Measurements from ENCODE around the gene FUT8.

The FUT8 gene

GRCh38 chr14:65476273-65476941 is 63.9 kb downstream of the FUT8 start:
- no peaks in the 10 kb centered on the region for H3K27me3 ChIP-seq (ENCODE audit: control insufficient read depth in 1 of 2, insufficient read depth in 2 of 2, low read length in 2 of 2)
- no peak overlapping the region for H3K9ac ChIP-seq (ENCODE audit: low read length in 2 of 2)
- H3K36me3 ChIP-seq (ENCODE audit: control insufficient read depth in 2 of 2, insufficient read depth in 2 of 2, low read length in 2 of 2): no peaks in the 10 kb centered on the region
- no peak overlapping the region for H3K27ac ChIP-seq (ENCODE audit: low read length)
- H3K4me3 ChIP-seq (ENCODE audit: low read length in 2 of 2): no peak overlapping the region
- no peaks in the 10 kb centered on the region for H3K4me1 ChIP-seq (ENCODE audit: control insufficient read depth, insufficient read depth, low read length)
- no peaks in the 10 kb centered on the region for H3K9me3 ChIP-seq (ENCODE audit: control insufficient read depth in 2 of 2, low read length in 2 of 2)

GRCh38 chr14:65476942-65477318 is 64.4 kb downstream of the FUT8 start:
- Histone ChIP-seq H3K9ac (ENCODE audit: low read length in 2 of 2) (no peak overlapping the region), H3K4me1 (ENCODE audit: control insufficient read depth, insufficient read depth, low read length) (no peaks in the 10 kb centered on the region), H3K27ac (ENCODE audit: low read length) (no peak overlapping the region), H3K27me3 (ENCODE audit: control insufficient read depth in 1 of 2, insufficient read depth in 2 of 2, low read length in 2 of 2) (no peaks in the 10 kb centered on the region), H3K36me3 (ENCODE audit: control insufficient read depth in 2 of 2, insufficient read depth in 2 of 2, low read length in 2 of 2) (no peaks in the 10 kb centered on the region), H3K9me3 (ENCODE audit: control insufficient read depth in 2 of 2, low read length in 2 of 2) (no peaks in the 10 kb centered on the region), H3K4me3 (ENCODE audit: low read length in 2 of 2) (no peak overlapping the region)

- Histone ChIP-seq H3K9me3 (ENCODE audit: control insufficient read depth in 2 of 2, low read length in 2 of 2) (no peaks in the 10 kb centered on the region), H3K4me1 (ENCODE audit: control insufficient read depth, insufficient read depth, low read length) (no peaks in the 10 kb centered on the region), H3K27me3 (ENCODE audit: control insufficient read depth in 1 of 2, insufficient read depth in 2 of 2, low read length in 2 of 2) (no peaks in the 10 kb centered on the region), H3K4me3 (ENCODE audit: low read length in 2 of 2) (no peak overlapping the region), H3K27ac (ENCODE audit: low read length) (no peak overlapping the region), H3K36me3 (ENCODE audit: control insufficient read depth in 2 of 2, insufficient read depth in 2 of 2, low read length in 2 of 2) (no peaks in the 10 kb centered on the region), H3K9ac (ENCODE audit: low read length in 2 of 2) (no peak overlapping the region)
Observed at GRCh38 chr14:65478017-65478416, 65.5 kb downstream of the FUT8 start.

GRCh38 chr14:65478596-65478995 is 66.1 kb downstream of the FUT8 start:
- H3K9ac ChIP-seq (ENCODE audit: low read length in 2 of 2): no peak overlapping the region
- H3K4me1 ChIP-seq (ENCODE audit: control insufficient read depth, insufficient read depth, low read length): no peaks in the 10 kb centered on the region
- H3K27ac ChIP-seq (ENCODE audit: low read length): no peak overlapping the region
- H3K36me3 ChIP-seq (ENCODE audit: control insufficient read depth in 2 of 2, insufficient read depth in 2 of 2, low read length in 2 of 2): no peaks in the 10 kb centered on the region
- H3K27me3 ChIP-seq (ENCODE audit: control insufficient read depth in 1 of 2, insufficient read depth in 2 of 2, low read length in 2 of 2): no peaks in the 10 kb centered on the region
- H3K9me3 ChIP-seq (ENCODE audit: control insufficient read depth in 2 of 2, low read length in 2 of 2): no peaks in the 10 kb centered on the region
- H3K4me3 ChIP-seq (ENCODE audit: low read length in 2 of 2): no peak overlapping the region

- H3K27me3 ChIP-seq (ENCODE audit: control insufficient read depth in 1 of 2, insufficient read depth in 2 of 2, low read length in 2 of 2): no peaks in the 10 kb centered on the region
- H3K9me3 ChIP-seq (ENCODE audit: control insufficient read depth in 2 of 2, low read length in 2 of 2): no peaks in the 10 kb centered on the region
- H3K4me1 ChIP-seq (ENCODE audit: control insufficient read depth, insufficient read depth, low read length): no peaks in the 10 kb centered on the region
- H3K27ac ChIP-seq (ENCODE audit: low read length): no peak overlapping the region
- H3K36me3 ChIP-seq (ENCODE audit: control insufficient read depth in 2 of 2, insufficient read depth in 2 of 2, low read length in 2 of 2): no peaks in the 10 kb centered on the region
- H3K9ac ChIP-seq (ENCODE audit: low read length in 2 of 2): no peak overlapping the region
- H3K4me3 ChIP-seq (ENCODE audit: low read length in 2 of 2): no peak overlapping the region
Observed at GRCh38 chr14:65479386-65479785, 66.9 kb downstream of the FUT8 start.

- no peak overlapping the region for H3K27ac ChIP-seq (ENCODE audit: low read length)
Observed at GRCh38 chr14:65482757-65483438, 70.4 kb downstream of the FUT8 start.

GRCh38 chr14:65483647-65484046 is 71.1 kb downstream of the FUT8 start:
- Histone ChIP-seq H3K27me3 (ENCODE audit: control insufficient read depth in 1 of 2, insufficient read depth in 2 of 2, low read length in 2 of 2) (no peaks in the 10 kb centered on the region), H3K9me3 (ENCODE audit: control insufficient read depth in 2 of 2, low read length in 2 of 2) (no peaks in the 10 kb centered on the region), H3K36me3 (ENCODE audit: control insufficient read depth in 2 of 2, insufficient read depth in 2 of 2, low read length in 2 of 2) (no peaks in the 10 kb centered on the region), H3K4me3 (ENCODE audit: low read length in 2 of 2) (no peak overlapping the region), H3K27ac (ENCODE audit: low read length) (no peak overlapping the region), H3K9ac (ENCODE audit: low read length in 2 of 2) (no peak overlapping the region), H3K4me1 (ENCODE audit: control insufficient read depth, insufficient read depth, low read length) (no peaks in the 10 kb centered on the region)

More at GRCh38 chr14:65482757-65483438, 70.4 kb downstream of the FUT8 start:
- Histone ChIP-seq H3K4me1 (ENCODE audit: control insufficient read depth, insufficient read depth, low read length) (no peaks in the 10 kb centered on the region), H3K27me3 (ENCODE audit: control insufficient read depth in 1 of 2, insufficient read depth in 2 of 2, low read length in 2 of 2) (no peaks in the 10 kb centered on the region), H3K9me3 (ENCODE audit: control insufficient read depth in 2 of 2, low read length in 2 of 2) (no peaks in the 10 kb centered on the region), H3K4me3 (ENCODE audit: low read length in 2 of 2) (peak overlapping the region in 1 of 2 donors; percentile 30), H3K9ac (ENCODE audit: low read length in 2 of 2) (no peak overlapping the region), H3K36me3 (ENCODE audit: control insufficient read depth in 2 of 2, insufficient read depth in 2 of 2, low read length in 2 of 2) (no peaks in the 10 kb centered on the region)

- Histone ChIP-seq H3K36me3 (ENCODE audit: control insufficient read depth in 2 of 2, insufficient read depth in 2 of 2, low read length in 2 of 2) (no peaks in the 10 kb centered on the region), H3K27ac (ENCODE audit: low read length) (no peak overlapping the region), H3K9ac (ENCODE audit: low read length in 2 of 2) (no peak overlapping the region), H3K9me3 (ENCODE audit: control insufficient read depth in 2 of 2, low read length in 2 of 2) (no peaks in the 10 kb centered on the region), H3K4me1 (ENCODE audit: control insufficient read depth, insufficient read depth, low read length) (no peaks in the 10 kb centered on the region), H3K4me3 (ENCODE audit: low read length in 2 of 2) (no peak overlapping the region), H3K27me3 (ENCODE audit: control insufficient read depth in 1 of 2, insufficient read depth in 2 of 2, low read length in 2 of 2) (no peaks in the 10 kb centered on the region)
Observed at GRCh38 chr14:65485516-65485915, 73.0 kb downstream of the FUT8 start.

GRCh38 chr14:65486863-65487262 is 74.3 kb downstream of the FUT8 start:
- Histone ChIP-seq H3K9ac (ENCODE audit: low read length in 2 of 2) (no peak overlapping the region), H3K27me3 (ENCODE audit: control insufficient read depth in 1 of 2, insufficient read depth in 2 of 2, low read length in 2 of 2) (no peaks in the 10 kb centered on the region), H3K4me3 (ENCODE audit: low read length in 2 of 2) (no peak overlapping the region), H3K27ac (ENCODE audit: low read length) (no peak overlapping the region), H3K4me1 (ENCODE audit: control insufficient read depth, insufficient read depth, low read length) (no peaks in the 10 kb centered on the region), H3K9me3 (ENCODE audit: control insufficient read depth in 2 of 2, low read length in 2 of 2) (no peaks in the 10 kb centered on the region), H3K36me3 (ENCODE audit: control insufficient read depth in 2 of 2, insufficient read depth in 2 of 2, low read length in 2 of 2) (no peaks in the 10 kb centered on the region)

- H3K36me3 ChIP-seq (ENCODE audit: control insufficient read depth in 2 of 2, insufficient read depth in 2 of 2, low read length in 2 of 2): no peaks in the 10 kb centered on the region
- H3K9me3 ChIP-seq (ENCODE audit: control insufficient read depth in 2 of 2, low read length in 2 of 2): no peaks in the 10 kb centered on the region
- H3K4me3 ChIP-seq (ENCODE audit: low read length in 2 of 2): no peak overlapping the region
- no peaks in the 10 kb centered on the region for H3K27me3 ChIP-seq (ENCODE audit: control insufficient read depth in 1 of 2, insufficient read depth in 2 of 2, low read length in 2 of 2)
- H3K27ac ChIP-seq (ENCODE audit: low read length): no peak overlapping the region
- H3K4me1 ChIP-seq (ENCODE audit: control insufficient read depth, insufficient read depth, low read length): no peaks in the 10 kb centered on the region
- no peak overlapping the region for H3K9ac ChIP-seq (ENCODE audit: low read length in 2 of 2)
Observed at GRCh38 chr14:65487783-65488494, 75.4 kb downstream of the FUT8 start.

GRCh38 chr14:65491274-65491673 is 78.7 kb downstream of the FUT8 start:
- Histone ChIP-seq H3K9ac (ENCODE audit: low read length in 2 of 2) (no peak overlapping the region), H3K4me1 (ENCODE audit: control insufficient read depth, insufficient read depth, low read length) (no peaks in the 10 kb centered on the region), H3K4me3 (ENCODE audit: low read length in 2 of 2) (no peak overlapping the region), H3K9me3 (ENCODE audit: control insufficient read depth in 2 of 2, low read length in 2 of 2) (no peaks in the 10 kb centered on the region), H3K27ac (ENCODE audit: low read length) (no peak overlapping the region), H3K36me3 (ENCODE audit: control insufficient read depth in 2 of 2, insufficient read depth in 2 of 2, low read length in 2 of 2) (no peaks in the 10 kb centered on the region), H3K27me3 (ENCODE audit: control insufficient read depth in 1 of 2, insufficient read depth in 2 of 2, low read length in 2 of 2) (no peaks in the 10 kb centered on the region)
